ENCODE results near the gene PPP1R8. TPM values are rescaled to one million over a fixed set of nuclear protein-coding genes. Genes with fewer than 3 reads are reported as not detected.
"Not testable (repeated sequence)": the region's sequence is repeated elsewhere in the genome, so short reads cannot be mapped to it uniquely, and the experiment has no call there.

PPP1R8 gene
- total and polyA plus RNA-seq, 8 donors, result 31.1 to 56.3 (median 48.8) TPM

DNA sequence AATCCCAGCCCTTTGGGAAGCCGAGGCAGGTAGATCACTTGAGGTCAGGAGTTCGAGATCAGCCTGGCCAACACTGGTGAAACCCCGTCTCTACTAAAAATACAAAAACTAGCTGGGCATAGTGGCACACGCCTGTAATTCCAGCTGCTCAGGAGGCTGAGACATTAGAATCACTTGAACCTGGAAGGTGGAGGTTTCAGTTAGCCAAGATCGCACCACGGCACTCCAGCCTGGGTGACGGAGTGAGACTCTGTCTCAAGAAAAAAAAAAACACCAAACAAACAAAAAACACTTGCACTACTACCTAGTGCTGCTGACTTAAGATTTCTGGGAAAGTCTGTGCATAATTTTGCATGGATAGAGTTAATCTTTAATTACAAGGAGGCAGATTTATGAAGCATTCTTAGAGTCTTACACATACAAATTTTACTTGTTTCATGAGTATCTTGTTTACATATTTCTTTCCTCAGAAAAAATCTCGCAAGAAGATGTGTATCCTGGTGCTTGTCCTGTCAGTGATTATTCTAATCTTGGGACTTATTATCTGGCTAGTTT lies 8.7 kb upstream of the PPP1R8 start:
- ATAC-seq (no peak), DNase-seq (no peak)
- intact Hi-C loops (cut with DNase I), result no loop called here
- Histone ChIP-seq H3K9me3 (no peaks in the 10 kb centered on the region), H3K27ac (no peak overlapping the region), H3K4me3 (no peak overlapping the region), H3K27me3 (no peaks in the 10 kb centered on the region), H3K36me3 (peaks cover 5 to 89% of the 10 kb centered on the region in 2 donors), H3K4me1 (no peaks in the 10 kb centered on the region)
- TF ChIP-seq, protein P1, sequence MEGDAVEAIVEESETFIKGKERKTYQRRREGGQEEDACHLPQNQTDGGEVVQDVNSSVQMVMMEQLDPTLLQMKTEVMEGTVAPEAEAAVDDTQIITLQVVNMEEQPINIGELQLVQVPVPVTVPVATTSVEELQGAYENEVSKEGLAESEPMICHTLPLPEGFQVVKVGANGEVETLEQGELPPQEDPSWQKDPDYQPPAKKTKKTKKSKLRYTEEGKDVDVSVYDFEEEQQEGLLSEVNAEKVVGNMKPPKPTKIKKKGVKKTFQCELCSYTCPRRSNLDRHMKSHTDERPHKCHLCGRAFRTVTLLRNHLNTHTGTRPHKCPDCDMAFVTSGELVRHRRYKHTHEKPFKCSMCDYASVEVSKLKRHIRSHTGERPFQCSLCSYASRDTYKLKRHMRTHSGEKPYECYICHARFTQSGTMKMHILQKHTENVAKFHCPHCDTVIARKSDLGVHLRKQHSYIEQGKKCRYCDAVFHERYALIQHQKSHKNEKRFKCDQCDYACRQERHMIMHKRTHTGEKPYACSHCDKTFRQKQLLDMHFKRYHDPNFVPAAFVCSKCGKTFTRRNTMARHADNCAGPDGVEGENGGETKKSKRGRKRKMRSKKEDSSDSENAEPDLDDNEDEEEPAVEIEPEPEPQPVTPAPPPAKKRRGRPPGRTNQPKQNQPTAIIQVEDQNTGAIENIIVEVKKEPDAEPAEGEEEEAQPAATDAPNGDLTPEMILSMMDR (IDR thresholded peaks at IDR 0.05), result no peak

DNA sequence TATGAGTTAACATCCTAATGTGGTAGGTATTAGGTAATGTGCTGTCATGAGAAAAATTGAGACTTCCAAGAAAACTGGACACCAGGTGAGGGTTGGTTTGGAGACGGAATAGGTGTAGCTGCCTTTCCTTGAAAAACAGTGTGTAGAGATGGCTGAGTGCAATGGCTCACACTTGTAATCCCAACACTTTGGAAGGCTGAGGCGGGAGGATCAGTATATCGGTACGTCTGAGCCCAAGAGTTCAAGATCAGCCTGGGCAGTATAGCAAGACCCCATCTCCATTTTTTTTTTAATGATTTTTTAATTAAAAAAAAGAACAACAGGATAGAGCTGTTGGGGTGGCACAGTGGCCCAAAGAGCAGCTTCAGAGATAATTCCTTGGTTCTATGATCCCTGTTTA lies 6.8 kb upstream of the PPP1R8 start:
- Histone ChIP-seq H3K27ac (no peak overlapping the region), H3K4me3 (no peak overlapping the region), H3K36me3 (peaks cover 1 to 74% of the 10 kb centered on the region in 2 donors), H3K4me1 (no peaks in the 10 kb centered on the region), H3K9me3 (no peaks in the 10 kb centered on the region), H3K27me3 (no peaks in the 10 kb centered on the region)
- intact Hi-C loops (cut with DNase I), result no loop called here
- TF ChIP-seq, protein P1 (IDR thresholded peaks at IDR 0.05), result no peak
- DNase-seq (no peak), ATAC-seq (no peak)

DNA sequence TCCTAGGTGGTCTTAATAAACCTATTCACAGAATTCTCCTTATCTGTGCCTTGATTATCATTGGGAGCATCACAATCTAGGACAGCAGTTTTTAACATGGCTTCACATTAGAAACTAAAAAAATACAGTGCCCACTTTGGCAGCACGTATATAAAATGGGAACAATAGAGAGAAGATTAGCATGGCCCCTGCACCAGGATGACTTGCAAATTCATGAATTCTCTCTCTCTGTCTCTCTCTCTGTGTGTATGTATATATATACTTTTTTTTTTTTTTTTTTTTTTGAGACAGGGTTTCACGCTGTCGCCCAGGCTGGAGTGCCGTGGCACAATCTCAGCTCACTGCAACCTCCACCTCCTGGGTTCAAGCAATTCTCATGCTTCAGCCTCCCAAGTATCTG lies 6.2 kb upstream of the PPP1R8 start:
- TF ChIP-seq, protein P1 (IDR thresholded peaks at IDR 0.05), result no peak
- Histone ChIP-seq H3K4me1 (no peaks in the 10 kb centered on the region), H3K4me3 (no peak overlapping the region), H3K36me3 (peaks cover 0 to 68% of the 10 kb centered on the region in 2 donors), H3K27me3 (no peaks in the 10 kb centered on the region), H3K9me3 (no peaks in the 10 kb centered on the region), H3K27ac (no peak overlapping the region)
- no peak for ATAC-seq
- intact Hi-C loops (cut with DNase I), result no loop called here
- no peak for DNase-seq

DNA sequence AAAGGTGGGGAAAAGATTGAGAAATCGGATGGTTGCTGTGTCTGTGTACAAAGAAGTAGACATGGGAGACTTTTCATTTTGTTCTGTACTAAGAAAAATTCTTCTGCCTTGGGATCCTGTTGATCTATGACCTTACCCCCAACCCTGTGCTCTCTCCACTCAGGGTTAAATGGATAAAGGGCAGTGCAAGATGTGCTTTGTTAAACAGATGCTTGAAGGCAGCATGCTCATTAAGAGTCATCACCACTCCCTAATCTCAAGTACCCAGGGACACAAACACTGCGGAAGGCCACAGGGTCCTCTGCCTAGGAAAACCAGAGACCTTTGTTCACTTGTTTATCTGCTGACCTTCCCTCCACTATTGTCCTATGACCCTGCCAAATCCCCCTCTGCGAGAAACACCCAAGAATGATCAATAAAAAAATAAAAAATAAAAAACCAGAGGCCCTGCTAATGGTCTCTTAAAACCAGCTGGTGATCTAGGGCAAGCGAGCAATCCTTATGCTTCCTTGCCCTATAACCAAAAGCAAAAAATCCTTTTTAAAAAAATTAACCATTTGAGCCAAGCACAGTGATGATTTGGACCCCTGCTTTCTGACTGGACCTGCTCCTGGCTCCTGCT lies 1.1 kb upstream of the PPP1R8 start:
- peak overlapping the region in 1 of 2 donors; percentile 84 for H3K27ac ChIP-seq
- DNase-seq; H3K9me3 ChIP-seq; H3K27me3 ChIP-seq; H3K4me3 ChIP-seq; intact Hi-C loops (cut with DNase I); ATAC-seq: not testable (repeated sequence)
- peaks cover 14 to 33% of the 10 kb centered on the region in 2 donors for H3K4me1 ChIP-seq
- peaks cover 0 to 39% of the 10 kb centered on the region in 2 donors for H3K36me3 ChIP-seq

DNA sequence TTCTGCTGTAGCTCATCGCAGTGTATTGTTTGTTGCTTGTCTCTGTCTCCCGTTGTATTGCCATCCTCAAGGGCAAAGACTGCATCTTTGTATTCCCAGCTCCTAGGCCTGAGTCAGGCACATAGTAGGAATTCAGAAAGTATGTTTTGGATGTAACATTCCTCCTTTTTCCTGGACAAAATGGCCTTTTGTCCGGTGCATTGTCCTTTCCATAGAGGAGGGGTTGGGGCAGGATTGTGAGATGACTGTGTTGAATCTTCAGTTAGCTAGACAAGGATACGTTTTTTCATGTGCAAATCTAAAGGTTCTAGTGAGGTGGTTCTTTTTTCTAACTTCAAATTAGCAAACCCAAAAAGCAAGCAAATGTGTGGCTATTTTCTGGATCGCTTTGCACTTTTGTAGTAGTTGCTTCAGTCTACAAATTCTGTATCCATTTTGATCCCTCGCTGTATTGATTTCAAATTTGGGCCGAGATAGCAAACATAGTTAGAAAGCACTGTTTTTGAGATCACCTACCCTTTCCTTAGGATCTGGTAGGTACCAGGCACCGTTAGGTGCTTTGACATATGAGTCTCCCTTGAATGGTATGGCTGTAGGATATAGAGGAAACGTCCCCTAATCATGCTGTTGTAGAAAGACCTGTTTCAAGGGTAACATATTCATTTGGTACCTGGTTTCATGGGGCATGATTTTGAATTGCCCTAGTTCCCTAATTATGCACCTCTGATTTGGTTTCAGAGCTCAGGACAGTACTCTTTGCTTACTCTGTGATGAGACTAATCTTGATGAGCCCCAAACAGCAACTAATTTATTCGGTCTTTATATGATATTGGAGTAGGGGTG lies 1.2 kb downstream of the PPP1R8 start:
- TF ChIP-seq, protein P1 (IDR thresholded peaks at IDR 0.05), result no peak
- intact Hi-C loops (cut with DNase I), result no loop called here
- peak overlapping the region; percentile 75 to 89 for H3K4me3 ChIP-seq
- ATAC-seq (no peak), DNase-seq (no peak)
- peaks cover 0 to 39% of the 10 kb centered on the region in 2 donors for H3K36me3 ChIP-seq
- no peaks in the 10 kb centered on the region for H3K9me3 ChIP-seq
- peaks cover 14 to 33% of the 10 kb centered on the region in 2 donors for H3K4me1 ChIP-seq
- no peak overlapping the region for H3K27ac ChIP-seq
- no peaks in the 10 kb centered on the region for H3K27me3 ChIP-seq
